CD14-positive monocyte (primary cell): ENCODE measurements around the gene STBD1. TPM values are rescaled to one million over a fixed set of nuclear protein-coding genes. Genes with fewer than 3 reads are reported as not detected.

Experiments
- DNase-seq, 3 donors: peaks; one replicate each; pipeline ENCODE4 v3.0.0-alpha.2; 2011 to 2022
- H2AFZ ChIP-seq: 2 replicates; pipeline ENCODE4 v1.6.0; 2012; ENCODE audit warnings: mild to moderate bottlenecking, low read depth, low read length, inconsistent platforms; ENCODE audit not compliant: insufficient read depth, poor library complexity, severe bottlenecking
- H3K27ac ChIP-seq, 2 donors: 1 replicate in 1 of 2; 2 replicates in 1 of 2; pipeline ENCODE4 v1.5.1; 2012 to 2013; ENCODE audit warnings: low read length in 2 of 2, control low read depth in 1 of 2, inconsistent platforms in 1 of 2, low read depth in 1 of 2, mild to moderate bottlenecking in 1 of 2
- H3K27me3 ChIP-seq, 2 donors: one replicate each; pipeline versions ENCODE4 v1.6.0 to v1.6.1; 2011 to 2013; ENCODE audit warnings: low read length in 2 of 2; ENCODE audit not compliant: control insufficient read depth in 2 of 2, insufficient read depth in 2 of 2
- H3K36me3 ChIP-seq, 2 donors: replicated peaks in 1 of 2; 1 replicate in 1 of 2; 2 replicates in 1 of 2; pipeline versions ENCODE4 v1.5.1 to v1.6.1; 2012 to 2013; ENCODE audit warnings: low read length in 2 of 2, control low read depth in 1 of 2, inconsistent platforms in 1 of 2, mild to moderate bottlenecking in 1 of 2; ENCODE audit not compliant: insufficient read depth in 2 of 2, control insufficient read depth in 1 of 2
- H3K4me1 ChIP-seq, 2 donors: 1 replicate in 1 of 2; 2 replicates in 1 of 2; pipeline versions ENCODE4 v1.5.1 to v1.6.1; 2012 to 2013; ENCODE audit warnings: low read length in 2 of 2, control low read depth in 1 of 2, inconsistent platforms in 1 of 2, mild to moderate bottlenecking in 1 of 2, moderate library complexity in 1 of 2; ENCODE audit not compliant: insufficient read depth in 2 of 2, control insufficient read depth in 1 of 2
- H3K4me2 ChIP-seq: replicated peaks from 2 replicates; pipeline ENCODE3; 2012; ENCODE audit warnings: low read length, moderate library complexity, mild to moderate bottlenecking; ENCODE audit not compliant: poor library complexity, severe bottlenecking; ENCODE audit errors: extremely low read depth
- H3K4me3 ChIP-seq, 3 experiments: fragments of 200-600 bp in 1 of 3; sonication (generic) in 1 of 3; replicated peaks in 1 of 3; 1 replicate in 2 of 3; 2 replicates in 1 of 3; pipeline ENCODE4 v1.5.1; 2011 to 2013; ENCODE audit warnings: low read length in 3 of 3, mild to moderate bottlenecking in 3 of 3, control low read depth in 2 of 3, low read depth in 2 of 3, inconsistent platforms in 1 of 3, moderate library complexity in 1 of 3
- H3K79me2 ChIP-seq: 2 replicates; pipeline ENCODE4 v1.6.0; 2012; ENCODE audit warnings: mild to moderate bottlenecking, control low read depth, inconsistent platforms, low read length, moderate library complexity; ENCODE audit not compliant: insufficient read depth
- H3K9ac ChIP-seq: 2 replicates; pipeline ENCODE4 v1.6.0; 2017; ENCODE audit warnings: low read length, mild to moderate bottlenecking; ENCODE audit not compliant: insufficient read depth, poor library complexity, severe bottlenecking
- H3K9me3 ChIP-seq, 2 donors: replicated peaks in 1 of 2; 1 replicate in 1 of 2; 2 replicates in 1 of 2; pipeline versions ENCODE4 v1.5.1 to v1.6.1; 2012 to 2013; ENCODE audit warnings: low read length in 2 of 2, control low read depth in 1 of 2; ENCODE audit not compliant: control insufficient read depth in 1 of 2, insufficient read depth in 1 of 2
- H4K20me1 ChIP-seq: 2 replicates; pipeline ENCODE4 v1.6.0; 2012; ENCODE audit warnings: mild to moderate bottlenecking, low read length, control low read depth, moderate library complexity; ENCODE audit not compliant: insufficient read depth
- H3K27ac Mint-ChIP-seq, 7 donors: one replicate each; pipeline ENCODE4 v1.8.0; 2020; ENCODE audit warnings: mild to moderate bottlenecking in 7 of 7, mixed read lengths in 7 of 7, moderate library complexity in 6 of 7, inconsistent platforms in 2 of 7
- H3K27me3 Mint-ChIP-seq, 3 donors: one replicate each; pipeline ENCODE4 v1.8.0; 2021 to 2022; ENCODE audit warnings: low read depth in 3 of 3, mild to moderate bottlenecking in 3 of 3, mixed read lengths in 3 of 3, moderate library complexity in 3 of 3, inconsistent platforms in 1 of 3
- H3K36me3 Mint-ChIP-seq, 2 donors: one replicate each; pipeline ENCODE4 v1.8.0; 2020; ENCODE audit warnings: mixed read lengths in 2 of 2, inconsistent platforms in 1 of 2, mild to moderate bottlenecking in 1 of 2
- H3K4me1 Mint-ChIP-seq: one replicate; pipeline ENCODE4 v1.8.0; 2020; ENCODE audit warnings: mild to moderate bottlenecking, mixed read lengths
- H3K4me3 Mint-ChIP-seq, 2 donors: one replicate each; pipeline ENCODE4 v1.8.0; 2020; ENCODE audit warnings: mild to moderate bottlenecking in 2 of 2, mixed read lengths in 2 of 2, moderate library complexity in 1 of 2
- H3K9me3 Mint-ChIP-seq, 7 donors: one replicate each; pipeline ENCODE4 v1.8.0; 2020 to 2022; ENCODE audit warnings: mixed read lengths in 7 of 7, mild to moderate bottlenecking in 6 of 7, moderate library complexity in 6 of 7, inconsistent platforms in 2 of 7
- CTCF ChIP-seq: fragments of 200-600 bp; IDR thresholded peaks from one replicate; pipeline ENCODE4 v1.8.0; 2022; ENCODE audit warnings: antibody characterized with exemption, mild to moderate bottlenecking
- WGBS: methylation state at CpG from one replicate; pipeline ENCODE4 v1.1.5; 2013; ENCODE audit warnings: missing lambda C conversion rate; ENCODE audit not compliant: insufficient coverage; 5-methylcytosine and 5-hydroxymethylcytosine counted together
- intact Hi-C, 2 donors: fragments of 100-400 bp; cut with micrococcal nuclease; formaldehyde crosslinking; loops; one replicate each; pipeline versions ENCODE4 v1.15.0 to v1.15.1; 2023
- polyA plus RNA-seq, 3 donors: library from polyadenylated mRNA; depleted of rRNA in 1 of 3; unstranded in 2 of 3; stranded (reverse) in 1 of 3; fragments of 300-500 nt in 2 of 3; fragments of >200 nt in 1 of 3; fragmentation: Illumina TruSeq in 2 of 3; gene quantifications; 1 replicate in 2 of 3; 2 replicates in 1 of 3; pipeline ENCODE4 v1.2.3, GENCODE V29; 2012 to 2021

The STBD1 gene
- polyA plus RNA-seq, 3 donors: 0.53 to 1.5 (median 1.2) TPM

GRCh38 chr4:76265631-76266218 is 40.8 kb upstream of the STBD1 start:
- H4K20me1 ChIP-seq: no peaks in the 10 kb centered on the region
- H3K27ac ChIP-seq: no peak overlapping the region
- 94% methylated on average over 3 of the region's 6 CpGs for WGBS
- no peak overlapping the region for H2AFZ ChIP-seq
- intact Hi-C loops: no loop called here
- Mint-ChIP-seq H3K4me1 (no peaks in the 10 kb centered on the region), H3K36me3 (no peaks in the 10 kb centered on the region), H3K27me3 (peaks cover 0 to 2% (median 2%) of the 10 kb centered on the region in 3 donors), H3K4me3 (no peak overlapping the region), H3K9me3 (no peaks in the 10 kb centered on the region), H3K27ac (no peak overlapping the region)
- no peaks in the 10 kb centered on the region for H3K27me3 ChIP-seq
- TF ChIP-seq CTCF: no peak
- DNase-seq: no peak
- H3K79me2 ChIP-seq: no peaks in the 10 kb centered on the region
- H3K4me3 ChIP-seq: no peak overlapping the region
- H3K36me3 ChIP-seq: no peaks in the 10 kb centered on the region
- no peaks in the 10 kb centered on the region for H3K4me1 ChIP-seq
- H3K9ac ChIP-seq: no peak overlapping the region
- no peak overlapping the region for H3K4me2 ChIP-seq
- no peaks in the 10 kb centered on the region for H3K9me3 ChIP-seq

DNA sequence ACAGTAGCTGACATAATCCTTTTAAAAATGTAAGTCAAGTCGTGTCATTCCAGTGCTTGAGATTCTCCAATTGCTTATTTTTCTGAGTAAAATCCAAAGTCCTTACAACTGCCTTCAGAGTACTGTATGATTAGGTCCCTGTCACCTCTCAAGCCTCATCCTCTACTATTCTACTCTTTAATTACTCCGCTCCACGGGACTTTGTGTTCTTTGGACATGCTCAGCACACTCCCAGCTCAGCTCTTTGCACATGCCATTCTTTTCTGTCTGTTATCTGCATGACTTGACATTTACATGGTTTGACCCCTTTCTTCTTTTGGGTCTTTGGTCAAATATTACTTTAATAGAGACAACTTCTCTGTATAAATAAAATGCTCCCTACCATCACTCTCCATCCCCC is 39.9 kb upstream of the STBD1 start:
- Histone ChIP-seq H4K20me1 (no peaks in the 10 kb centered on the region), H3K27ac (no peak overlapping the region), H2AFZ (no peak overlapping the region), H3K36me3 (no peaks in the 10 kb centered on the region), H3K9ac (no peak overlapping the region), H3K9me3 (no peaks in the 10 kb centered on the region), H3K4me2 (no peak overlapping the region), H3K79me2 (no peaks in the 10 kb centered on the region), H3K4me1 (no peaks in the 10 kb centered on the region), H3K4me3 (no peak overlapping the region), H3K27me3 (no peaks in the 10 kb centered on the region)
- H3K27ac Mint-ChIP-seq: no peak overlapping the region
- H3K27me3 Mint-ChIP-seq: peaks cover 0 to 2% (median 0%) of the 10 kb centered on the region in 3 donors
- no peaks in the 10 kb centered on the region for H3K9me3 Mint-ChIP-seq
- intact Hi-C loops: no loop called here
- no peak for TF ChIP-seq CTCF
- WGBS: 100% methylated on average over 3 of the region's 3 CpGs
- no peak for DNase-seq
- no peaks in the 10 kb centered on the region for H3K36me3 Mint-ChIP-seq
- no peak overlapping the region for H3K4me3 Mint-ChIP-seq
- no peaks in the 10 kb centered on the region for H3K4me1 Mint-ChIP-seq
